ENCODE data around the gene IL17D. TPM values are rescaled to one million over a fixed set of nuclear protein-coding genes. Genes with fewer than 3 reads are reported as not detected.

Gene IL17D
- total RNA-seq, 1 experiment from 2014 or later, result 0.59 TPM

- TF ChIP-seq ZNF396 (CRISPR knock-in tag; IDR thresholded peaks at IDR 0.05; ENCODE audit: borderline replicate concordance) (no peak), TCF7 (CRISPR knock-in tag; IDR thresholded peaks at IDR 0.05; ENCODE audit: low read depth) (no peak), ZNF423 (CRISPR knock-in tag; IDR thresholded peaks at IDR 0.05) (no peak), ELF4 (CRISPR knock-in tag; IDR thresholded peaks at IDR 0.05; ENCODE audit: low read depth) (no peak), CTCF (IDR thresholded peaks at IDR 0.05) (no peak), FOXJ3 (CRISPR knock-in tag; IDR thresholded peaks at IDR 0.05; ENCODE audit: borderline replicate concordance) (no peak), GRHL2 (CRISPR knock-in tag; IDR thresholded peaks at IDR 0.05; ENCODE audit: insufficient replicate concordance, severe bottlenecking) (no peak), FOXP1 (CRISPR knock-in tag; IDR thresholded peaks at IDR 0.05; ENCODE audit: borderline replicate concordance) (no peak)
These were observed 3.8 kb upstream of the IL17D start (continued) for GRCh38 chr13:20699715-20700114.

- no peak for DNase-seq (ENCODE audit: low spot score)
- ATAC-seq, result no peak
- H3K27me3 Mint-ChIP-seq (ENCODE audit: low read depth), result peaks cover 42% of the 10 kb centered on the region
- no peak for TF ChIP-seq ESRRA (CRISPR knock-in tag; IDR thresholded peaks at IDR 0.05; ENCODE audit: borderline replicate concordance)
- ChIA-PET CTCF (interaction anchor here (1.4 kb wide), 1 partner anchor 208 kb away, joined by 3 read pairs; no protein-coding TSS in a partner anchor), POLR2A (interaction anchor here (0.6 kb wide), 1 partner anchor 174 kb away, joined by 3 read pairs; no protein-coding TSS in a partner anchor)
- no peak overlapping the region for H3K27ac Mint-ChIP-seq
- peaks cover 10% of the 10 kb centered on the region for H3K4me1 Mint-ChIP-seq
- H3K36me3 Mint-ChIP-seq, result no peaks in the 10 kb centered on the region
- no peak overlapping the region for H3K4me3 Mint-ChIP-seq
- no peaks in the 10 kb centered on the region for H3K9me3 Mint-ChIP-seq
These were observed 3.2 kb upstream of the IL17D start for GRCh38 chr13:20700288-20700687.

- no peak for ATAC-seq
- Mint-ChIP-seq H3K9me3 (no peaks in the 10 kb centered on the region), H3K4me1 (peaks cover 10% of the 10 kb centered on the region), H3K27me3 (ENCODE audit: low read depth) (peaks cover 47% of the 10 kb centered on the region), H3K4me3 (no peak overlapping the region), H3K27ac (no peak overlapping the region), H3K36me3 (no peaks in the 10 kb centered on the region)
- no peak for TF ChIP-seq AR (CRISPR knock-in tag; IDR thresholded peaks at IDR 0.05)
- POLR2A ChIA-PET, result no interaction called here
- no peak for DNase-seq (ENCODE audit: low spot score)
- CTCF ChIA-PET, result interaction anchor here (1.4 kb wide), 1 partner anchor 209 kb away, joined by 3 read pairs; no protein-coding TSS in a partner anchor
These were observed 2.0 kb upstream of the IL17D start for GRCh38 chr13:20701461-20701860.

GRCh38 chr13:20702530-20702914 is 977 bp upstream of the IL17D start:
- ATAC-seq, result no peak
- peak overlapping the region; percentile 87 for H3K4me3 Mint-ChIP-seq
- DNase-seq (ENCODE audit: low spot score), result no peak
- POLR2A ChIA-PET, result no interaction called here
- H3K36me3 Mint-ChIP-seq, result no peaks in the 10 kb centered on the region
- no peak overlapping the region for H3K27ac Mint-ChIP-seq
- CTCF ChIA-PET, result interaction anchor here (1.0 to 1.4 kb wide), 2 partner anchors 9 to 210 kb away, joined by 3 to 4 read pairs; no protein-coding TSS in a partner anchor
- peaks cover 10% of the 10 kb centered on the region for H3K4me1 Mint-ChIP-seq
- peaks cover 47% of the 10 kb centered on the region for H3K27me3 Mint-ChIP-seq (ENCODE audit: low read depth)
- H3K9me3 Mint-ChIP-seq, result no peaks in the 10 kb centered on the region
- no peak for TF ChIP-seq ETV6 (CRISPR knock-in tag; IDR thresholded peaks at IDR 0.05)
- TF ChIP-seq MLX (CRISPR knock-in tag; IDR thresholded peaks at IDR 0.05), result no peak
- TF ChIP-seq ZNF281 (CRISPR knock-in tag; IDR thresholded peaks at IDR 0.05), result no peak
- TF ChIP-seq JAZF1 (CRISPR knock-in tag; IDR thresholded peaks at IDR 0.05), result no peak
- no peak for TF ChIP-seq ZNF317 (CRISPR knock-in tag; IDR thresholded peaks at IDR 0.05; ENCODE audit: borderline replicate concordance, low read depth)
- no peak for TF ChIP-seq FOXK1 (CRISPR knock-in tag; IDR thresholded peaks at IDR 0.05)
- TF ChIP-seq NFE2L1 (CRISPR knock-in tag; IDR thresholded peaks at IDR 0.05), result no peak
- TF ChIP-seq ZNF232 (CRISPR knock-in tag; IDR thresholded peaks at IDR 0.05), result no peak
- no peak for TF ChIP-seq ATF6 (CRISPR knock-in tag; IDR thresholded peaks at IDR 0.05)
- no peak for TF ChIP-seq SP1 (CRISPR knock-in tag; conservative IDR thresholded peaks at IDR 0.05)
